Measurements from ENCODE around the gene ALOX5AP.

DNA sequence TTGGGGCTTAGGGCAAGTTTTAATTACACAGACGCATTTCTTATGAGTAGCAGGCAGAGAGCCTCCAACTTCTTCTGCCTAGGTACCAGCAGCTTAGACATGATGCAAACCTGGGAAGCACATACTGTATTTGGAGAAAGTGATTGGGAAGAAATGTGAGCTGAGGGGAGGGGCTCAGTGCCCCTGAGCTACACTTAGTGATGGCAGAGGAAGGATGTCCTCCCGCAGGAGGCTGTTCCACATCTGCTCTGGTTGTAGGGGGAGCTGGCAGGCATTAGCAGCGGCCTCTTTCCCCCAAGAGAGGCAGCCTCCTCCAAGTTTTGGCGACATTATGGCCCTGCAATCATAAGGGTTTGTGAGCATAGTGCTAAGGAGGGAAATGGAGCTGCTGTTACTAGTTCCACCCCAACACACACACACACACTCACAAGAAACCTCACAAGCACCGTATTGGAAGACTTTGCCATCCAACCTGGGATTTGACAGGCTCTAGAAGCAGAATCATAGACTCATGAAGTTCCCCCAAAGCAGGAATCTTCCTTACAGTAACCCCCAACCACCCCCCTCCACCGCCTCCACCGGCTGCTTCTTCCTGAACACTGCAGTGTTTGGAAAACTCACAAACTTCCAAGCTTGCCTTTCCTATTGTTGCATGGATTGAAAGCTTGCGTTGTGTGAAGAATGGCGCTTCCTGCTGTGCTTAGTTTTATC lies 3.3 kb downstream of the ALOX5AP start:
- TF ChIP-seq, protein P1, sequence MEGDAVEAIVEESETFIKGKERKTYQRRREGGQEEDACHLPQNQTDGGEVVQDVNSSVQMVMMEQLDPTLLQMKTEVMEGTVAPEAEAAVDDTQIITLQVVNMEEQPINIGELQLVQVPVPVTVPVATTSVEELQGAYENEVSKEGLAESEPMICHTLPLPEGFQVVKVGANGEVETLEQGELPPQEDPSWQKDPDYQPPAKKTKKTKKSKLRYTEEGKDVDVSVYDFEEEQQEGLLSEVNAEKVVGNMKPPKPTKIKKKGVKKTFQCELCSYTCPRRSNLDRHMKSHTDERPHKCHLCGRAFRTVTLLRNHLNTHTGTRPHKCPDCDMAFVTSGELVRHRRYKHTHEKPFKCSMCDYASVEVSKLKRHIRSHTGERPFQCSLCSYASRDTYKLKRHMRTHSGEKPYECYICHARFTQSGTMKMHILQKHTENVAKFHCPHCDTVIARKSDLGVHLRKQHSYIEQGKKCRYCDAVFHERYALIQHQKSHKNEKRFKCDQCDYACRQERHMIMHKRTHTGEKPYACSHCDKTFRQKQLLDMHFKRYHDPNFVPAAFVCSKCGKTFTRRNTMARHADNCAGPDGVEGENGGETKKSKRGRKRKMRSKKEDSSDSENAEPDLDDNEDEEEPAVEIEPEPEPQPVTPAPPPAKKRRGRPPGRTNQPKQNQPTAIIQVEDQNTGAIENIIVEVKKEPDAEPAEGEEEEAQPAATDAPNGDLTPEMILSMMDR (IDR thresholded peaks at IDR 0.05; ENCODE audit: low read depth, low read length) = no peak
- no peak for TF ChIP-seq EZH2phosphoT487 (IDR thresholded peaks at IDR 0.05; ENCODE audit: low read depth)
